Measurements from ENCODE around the gene CYP2D6.
"Not testable (repeated sequence)": the region's sequence is repeated elsewhere in the genome, so short reads cannot be mapped to it uniquely, and the experiment has no call there.

The CYP2D6 gene

GRCh38 chr22:42134100-42135020, 3.8 kb upstream of the CYP2D6 start:
- DNase-seq (ENCODE audit: low read depth in 2 of 2): no peak

- no peak for DNase-seq (ENCODE audit: low read depth in 2 of 2)
These were observed 1.8 kb upstream of the CYP2D6 start for GRCh38 chr22:42132457-42132856.

- DNase-seq (ENCODE audit: low read depth in 2 of 2): no peak
These were observed 952 bp upstream of the CYP2D6 start for GRCh38 chr22:42131562-42131961.

- not testable (repeated sequence) for DNase-seq (ENCODE audit: low read depth in 2 of 2)
These were observed 428 bp downstream of the CYP2D6 start for GRCh38 chr22:42130182-42130581.

GRCh38 chr22:42128776-42129694, 1.6 kb downstream of the CYP2D6 start:
- peak in 1 of 2 donors; percentile 16 for DNase-seq (ENCODE audit: low read depth in 2 of 2)

GRCh38 chr22:42128007-42128406, 2.6 kb downstream of the CYP2D6 start:
- DNase-seq (ENCODE audit: low read depth in 2 of 2): not testable (repeated sequence)

GRCh38 chr22:42127606-42128005, 3.0 kb downstream of the CYP2D6 start:
- DNase-seq (ENCODE audit: low read depth in 2 of 2): no peak

GRCh38 chr22:42123529-42123928, 7.1 kb downstream of the CYP2D6 start:
- not testable (repeated sequence) for DNase-seq (ENCODE audit: low read depth in 2 of 2)

- peak in 1 of 2 donors; percentile 45 for DNase-seq (ENCODE audit: low read depth in 2 of 2)
These were observed 10.2 kb downstream of the CYP2D6 start for GRCh38 chr22:42120231-42121021.

GRCh38 chr22:42116848-42117424, 13.7 kb downstream of the CYP2D6 start:
- no peak for DNase-seq (ENCODE audit: low read depth in 2 of 2)

- DNase-seq (ENCODE audit: low read depth in 2 of 2): not testable (repeated sequence)
These were observed 15.2 kb downstream of the CYP2D6 start for GRCh38 chr22:42115420-42115830.

GRCh38 chr22:42114721-42115120, 15.9 kb downstream of the CYP2D6 start:
- no peak for DNase-seq (ENCODE audit: low read depth in 2 of 2)

GRCh38 chr22:42112793-42113192, 17.8 kb downstream of the CYP2D6 start:
- not testable (repeated sequence) for DNase-seq (ENCODE audit: low read depth in 2 of 2)

- no peak for DNase-seq (ENCODE audit: low read depth in 2 of 2)
These were observed 18.8 kb downstream of the CYP2D6 start for GRCh38 chr22:42111798-42112197.

GRCh38 chr22:42108848-42109247, 21.8 kb downstream of the CYP2D6 start:
- no peak for DNase-seq (ENCODE audit: low read depth in 2 of 2)

GRCh38 chr22:42104332-42104860, 26.2 kb downstream of the CYP2D6 start:
- DNase-seq (ENCODE audit: low read depth in 2 of 2): not testable (repeated sequence)

- no peak for DNase-seq (ENCODE audit: low read depth in 2 of 2)
These were observed 29.4 kb downstream of the CYP2D6 start for GRCh38 chr22:42101199-42101598.

- no peak for DNase-seq (ENCODE audit: low read depth in 2 of 2)
These were observed 39.2 kb downstream of the CYP2D6 start for GRCh38 chr22:42091455-42091782.

GRCh38 chr22:42090596-42091454, 39.8 kb downstream of the CYP2D6 start, which contains the start of gene NDUFA6:
Gene NDUFA6, minus strand, starts transcription at chr22:42090772. Its CDS starts 28 bp downstream, at chr22:42090744.
- peak; percentile 94 to 96 for DNase-seq (ENCODE audit: low read depth in 2 of 2)

GRCh38 chr22:42086051-42086450, 44.6 kb downstream of the CYP2D6 start:
- no peak for DNase-seq (ENCODE audit: low read depth in 2 of 2)

Data from stimulated activated CD4-positive, alpha-beta T cell treated with anti-CD3 and anti-CD28 coated beads, Interleukin-1b, Interleukin-23, amount 100 ng/mL, for 4 hours (primary cell).